GM23248 (cell line): Measurements from ENCODE around the gene SFTPD.

Experiments used
- EZH2 ChIP-seq: fragments of 200-600 bp; sonication (generic); IDR thresholded peaks from 2 replicates; pipeline ENCODE4 v1.6.1; 2018; ENCODE audit warnings: antibody characterized with exemption, mild to moderate bottlenecking; ENCODE audit not compliant: insufficient read depth, poor library complexity, severe bottlenecking
- EZH2phosphoT487 ChIP-seq: fragments of 200-600 bp; sonication (generic); IDR thresholded peaks from 2 replicates; pipeline ENCODE4 v1.6.1; 2018; ENCODE audit warnings: antibody characterized with exemption, moderate library complexity, mild to moderate bottlenecking, low read depth; ENCODE audit not compliant: insufficient read depth

GRCh38 chr10:79930751-79931150 is 18.2 kb downstream of the SFTPD start:
- TF ChIP-seq EZH2 (no peak), EZH2phosphoT487 (no peak)
